Measurements from ENCODE around the gene PCNA. TPM values are rescaled to one million over a fixed set of nuclear protein-coding genes. Genes with fewer than 3 reads are reported as not detected.
A peak's percentile ranks its signal among the peaks of the same experiment; 100 is the strongest.

PCNA gene
- polyA plus RNA-seq, 2 of the 4 experiments (the other 2 are of a cell fraction), result 445 to 450 TPM

DNA sequence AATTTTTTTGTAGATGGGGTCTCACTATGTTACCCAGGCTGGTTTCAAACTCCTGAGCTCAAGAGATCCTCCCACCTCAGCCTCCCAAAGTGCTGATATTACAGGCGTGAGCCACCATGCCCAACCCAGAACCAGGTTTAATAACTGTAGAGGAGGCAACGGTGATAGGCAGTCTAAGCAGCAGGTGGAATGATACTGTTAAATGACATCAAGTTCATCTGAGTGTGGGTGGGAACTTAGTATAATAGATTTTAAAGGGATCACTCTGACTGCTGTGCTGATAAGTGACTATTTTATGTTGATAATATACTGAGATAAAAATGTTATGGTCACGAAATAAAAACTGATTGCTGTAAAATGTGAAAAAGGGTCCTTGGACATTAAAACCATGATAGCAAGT lies 31.1 kb downstream of the PCNA start:
- Histone ChIP-seq H3K4me2 (no peak overlapping the region), H3K9me3 (no peaks in the 10 kb centered on the region), H3K27ac (no peak overlapping the region), H3K4me1 (no peaks in the 10 kb centered on the region), H3K4me3 (no peak overlapping the region)
- ATAC-seq (no peak), FAIRE-seq (no peak), DNase-seq (ENCODE audit: low read depth in 1 of 2, low spot score in 1 of 2) (no peak)
- WGBS (ENCODE audit: missing lambda C conversion rate), result 91% methylated on average over 3 of the region's 3 CpGs
- POLR2A ChIA-PET, result no interaction called here
- CTCF ChIA-PET, result interaction anchor here (0.7 to 3.4 kb wide), 7 partner anchors 9 to 491 kb away, joined by 3 to 26 read pairs (median 4); no protein-coding TSS in a partner anchor
- TF ChIP-seq ZSCAN20 (CRISPR knock-in tag; IDR thresholded peaks at IDR 0.05) (no peak), TP53 (CRISPR knock-in tag; IDR thresholded peaks at IDR 0.05) (no peak), PHF8 (IDR thresholded peaks at IDR 0.05; ENCODE audit: borderline replicate concordance, low read depth) (no peak), HDAC2 (IDR thresholded peaks at IDR 0.05) (no peak), HOXB13 (CRISPR knock-in tag; IDR thresholded peaks at IDR 0.05; ENCODE audit: low read depth) (no peak), MYC (IDR thresholded peaks at IDR 0.05; ENCODE audit: borderline replicate concordance, low read length) (no peak), NPAS2 (CRISPR knock-in tag; IDR thresholded peaks at IDR 0.05; ENCODE audit: borderline replicate concordance) (no peak), CBX8 (IDR thresholded peaks at IDR 0.05) (no peak), FOSL2 (IDR thresholded peaks at IDR 0.05) (no peak), FOSL2 (CRISPR knock-in tag; IDR thresholded peaks at IDR 0.05) (no peak), EHMT2 (IDR thresholded peaks at IDR 0.05; ENCODE audit: low read depth) (no peak)
- TF ChIP-seq, protein P1, sequence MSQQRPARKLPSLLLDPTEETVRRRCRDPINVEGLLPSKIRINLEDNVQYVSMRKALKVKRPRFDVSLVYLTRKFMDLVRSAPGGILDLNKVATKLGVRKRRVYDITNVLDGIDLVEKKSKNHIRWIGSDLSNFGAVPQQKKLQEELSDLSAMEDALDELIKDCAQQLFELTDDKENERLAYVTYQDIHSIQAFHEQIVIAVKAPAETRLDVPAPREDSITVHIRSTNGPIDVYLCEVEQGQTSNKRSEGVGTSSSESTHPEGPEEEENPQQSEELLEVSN (IDR thresholded peaks at IDR 0.05; ENCODE audit: borderline replicate concordance, low read depth), result no peak
- TF ChIP-seq, protein P2, sequence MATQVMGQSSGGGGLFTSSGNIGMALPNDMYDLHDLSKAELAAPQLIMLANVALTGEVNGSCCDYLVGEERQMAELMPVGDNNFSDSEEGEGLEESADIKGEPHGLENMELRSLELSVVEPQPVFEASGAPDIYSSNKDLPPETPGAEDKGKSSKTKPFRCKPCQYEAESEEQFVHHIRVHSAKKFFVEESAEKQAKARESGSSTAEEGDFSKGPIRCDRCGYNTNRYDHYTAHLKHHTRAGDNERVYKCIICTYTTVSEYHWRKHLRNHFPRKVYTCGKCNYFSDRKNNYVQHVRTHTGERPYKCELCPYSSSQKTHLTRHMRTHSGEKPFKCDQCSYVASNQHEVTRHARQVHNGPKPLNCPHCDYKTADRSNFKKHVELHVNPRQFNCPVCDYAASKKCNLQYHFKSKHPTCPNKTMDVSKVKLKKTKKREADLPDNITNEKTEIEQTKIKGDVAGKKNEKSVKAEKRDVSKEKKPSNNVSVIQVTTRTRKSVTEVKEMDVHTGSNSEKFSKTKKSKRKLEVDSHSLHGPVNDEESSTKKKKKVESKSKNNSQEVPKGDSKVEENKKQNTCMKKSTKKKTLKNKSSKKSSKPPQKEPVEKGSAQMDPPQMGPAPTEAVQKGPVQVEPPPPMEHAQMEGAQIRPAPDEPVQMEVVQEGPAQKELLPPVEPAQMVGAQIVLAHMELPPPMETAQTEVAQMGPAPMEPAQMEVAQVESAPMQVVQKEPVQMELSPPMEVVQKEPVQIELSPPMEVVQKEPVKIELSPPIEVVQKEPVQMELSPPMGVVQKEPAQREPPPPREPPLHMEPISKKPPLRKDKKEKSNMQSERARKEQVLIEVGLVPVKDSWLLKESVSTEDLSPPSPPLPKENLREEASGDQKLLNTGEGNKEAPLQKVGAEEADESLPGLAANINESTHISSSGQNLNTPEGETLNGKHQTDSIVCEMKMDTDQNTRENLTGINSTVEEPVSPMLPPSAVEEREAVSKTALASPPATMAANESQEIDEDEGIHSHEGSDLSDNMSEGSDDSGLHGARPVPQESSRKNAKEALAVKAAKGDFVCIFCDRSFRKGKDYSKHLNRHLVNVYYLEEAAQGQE (IDR thresholded peaks at IDR 0.05), result no peak

DNA sequence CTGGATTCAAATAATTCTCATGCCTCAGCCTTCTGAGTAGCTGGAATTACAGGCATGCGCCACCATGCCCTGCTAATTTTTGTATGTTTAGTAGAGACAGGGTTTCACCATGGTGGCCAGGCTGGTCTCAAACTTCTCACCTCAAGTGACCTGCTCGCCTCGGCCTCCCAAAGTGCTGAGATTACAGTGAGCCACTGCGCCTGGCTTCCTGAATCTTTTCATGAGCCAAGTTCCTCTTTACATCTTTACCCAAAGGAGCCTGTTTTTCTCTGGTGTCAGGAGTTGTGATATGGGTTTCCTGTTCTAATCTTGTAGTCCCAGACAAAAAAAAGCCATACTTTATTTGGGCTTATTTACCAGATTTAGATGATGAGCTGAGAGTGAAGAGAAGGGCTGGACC lies 34.4 kb downstream of the PCNA start:
- Histone ChIP-seq H3K4me1 (peaks cover 13% of the 10 kb centered on the region), H3K9me3 (no peaks in the 10 kb centered on the region), H3K4me2 (no peak overlapping the region), H3K27ac (peak overlapping the region in 1 of 2 experiments; percentile 32; a peak in 2 of 6 replicates), H3K4me3 (no peak overlapping the region)
- ChIA-PET CTCF (interaction anchor here (0.7 to 3.1 kb wide), 7 partner anchors 13 to 135 kb away, joined by 3 to 14 read pairs (median 4); no protein-coding TSS in a partner anchor), POLR2A (no interaction called here)
- TF ChIP-seq FOSL2 (IDR thresholded peaks at IDR 0.05) (no peak), FOSL2 (CRISPR knock-in tag; IDR thresholded peaks at IDR 0.05) (no peak), NFE2L2 (conservative IDR thresholded peaks at IDR 0.05; ENCODE audit: low read length) (no peak), NPAS2 (CRISPR knock-in tag; IDR thresholded peaks at IDR 0.05; ENCODE audit: borderline replicate concordance) (no peak), TFCP2L1 (CRISPR knock-in tag; IDR thresholded peaks at IDR 0.05) (no peak), TP53 (CRISPR knock-in tag; IDR thresholded peaks at IDR 0.05) (no peak), POLR2A (IDR thresholded peaks at IDR 0.05; ENCODE audit: low read length) (no peak), HOXB5 (CRISPR knock-in tag; IDR thresholded peaks at IDR 0.05) (no peak), ZNF302 (CRISPR knock-in tag; IDR thresholded peaks at IDR 0.05) (no peak), ZC3H11A (IDR thresholded peaks at IDR 0.05) (no peak), BHLHE40 (IDR thresholded peaks at IDR 0.05; ENCODE audit: low read depth, low read length) (no peak), POLR2AphosphoS2 (conservative IDR thresholded peaks at IDR 0.05; ENCODE audit: low read length) (no peak), MAFK (IDR thresholded peaks at IDR 0.05; ENCODE audit: partially characterized antibody) (no peak)
- TF ChIP-seq, protein P3, sequence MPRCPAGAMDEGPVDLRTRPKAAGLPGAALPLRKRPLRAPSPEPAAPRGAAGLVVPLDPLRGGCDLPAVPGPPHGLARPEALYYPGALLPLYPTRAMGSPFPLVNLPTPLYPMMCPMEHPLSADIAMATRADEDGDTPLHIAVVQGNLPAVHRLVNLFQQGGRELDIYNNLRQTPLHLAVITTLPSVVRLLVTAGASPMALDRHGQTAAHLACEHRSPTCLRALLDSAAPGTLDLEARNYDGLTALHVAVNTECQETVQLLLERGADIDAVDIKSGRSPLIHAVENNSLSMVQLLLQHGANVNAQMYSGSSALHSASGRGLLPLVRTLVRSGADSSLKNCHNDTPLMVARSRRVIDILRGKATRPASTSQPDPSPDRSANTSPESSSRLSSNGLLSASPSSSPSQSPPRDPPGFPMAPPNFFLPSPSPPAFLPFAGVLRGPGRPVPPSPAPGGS (IDR thresholded peaks at IDR 0.05), result no peak
- TF ChIP-seq, protein P4, sequence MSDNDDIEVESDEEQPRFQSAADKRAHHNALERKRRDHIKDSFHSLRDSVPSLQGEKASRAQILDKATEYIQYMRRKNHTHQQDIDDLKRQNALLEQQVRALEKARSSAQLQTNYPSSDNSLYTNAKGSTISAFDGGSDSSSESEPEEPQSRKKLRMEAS (IDR thresholded peaks at IDR 0.05), result no peak
- TF ChIP-seq, protein P5, sequence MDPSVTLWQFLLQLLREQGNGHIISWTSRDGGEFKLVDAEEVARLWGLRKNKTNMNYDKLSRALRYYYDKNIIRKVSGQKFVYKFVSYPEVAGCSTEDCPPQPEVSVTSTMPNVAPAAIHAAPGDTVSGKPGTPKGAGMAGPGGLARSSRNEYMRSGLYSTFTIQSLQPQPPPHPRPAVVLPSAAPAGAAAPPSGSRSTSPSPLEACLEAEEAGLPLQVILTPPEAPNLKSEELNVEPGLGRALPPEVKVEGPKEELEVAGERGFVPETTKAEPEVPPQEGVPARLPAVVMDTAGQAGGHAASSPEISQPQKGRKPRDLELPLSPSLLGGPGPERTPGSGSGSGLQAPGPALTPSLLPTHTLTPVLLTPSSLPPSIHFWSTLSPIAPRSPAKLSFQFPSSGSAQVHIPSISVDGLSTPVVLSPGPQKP (IDR thresholded peaks at IDR 0.05; ENCODE audit: low read depth, low read length), result no peak
- TF ChIP-seq, protein P1 (IDR thresholded peaks at IDR 0.05; ENCODE audit: borderline replicate concordance, low read depth), result no peak
- WGBS (ENCODE audit: missing lambda C conversion rate), result 91% methylated on average over 4 of the region's 4 CpGs
- FAIRE-seq (no peak), ATAC-seq (no peak), DNase-seq (ENCODE audit: low read depth in 1 of 2, low spot score in 1 of 2) (no peak)

Data from A549 (cell line).